HepG2 (cell line): ENCODE data around the gene RABL6.

ENCODE experiments used
- BRCA1 ChIP-seq: sonication (generic); formaldehyde crosslinking; IDR thresholded peaks from 2 replicates; pipeline ENCODE4 v1.4.0; 2020; ENCODE audit warnings: missing genetic modification reagents
- CSRNP1 ChIP-seq: sonication (generic); formaldehyde crosslinking; IDR thresholded peaks from 2 replicates; pipeline ENCODE4 v1.8.1; 2023; ENCODE audit warnings: mild to moderate bottlenecking, missing genetic modification reagents
- EZH2 ChIP-seq: conservative IDR thresholded peaks from 2 replicates; pipeline ENCODE4 v1.6.1; 2012; ENCODE audit warnings: mild to moderate bottlenecking, low read depth, low read length, moderate library complexity
- GTF2F1 ChIP-seq: fragments of 150-350 bp; IDR thresholded peaks from 2 replicates; pipeline ENCODE4 v1.6.1; 2014; ENCODE audit warnings: low read length
- HDAC6 ChIP-seq: fragments of 200-600 bp; sonication (generic); IDR thresholded peaks from 2 replicates; pipeline ENCODE4 v1.7.0; 2017; ENCODE audit warnings: mild to moderate bottlenecking, antibody characterized with exemption, low read length, low read depth
- HNRNPLL ChIP-seq: fragments of 200-400 bp; formaldehyde crosslinking; IDR thresholded peaks from 2 replicates; pipeline ENCODE4 v1.6.1; 2017; ENCODE audit warnings: mild to moderate bottlenecking, low read depth, low read length; ENCODE audit not compliant: poor library complexity, severe bottlenecking

GRCh38 chr9:136806067-136806466 lies 1.7 kb upstream of the RABL6 start:
- TF ChIP-seq HDAC6: no peak
- TF ChIP-seq BRCA1: no peak
- TF ChIP-seq EZH2: no peak
- no peak for TF ChIP-seq GTF2F1
- TF ChIP-seq CSRNP1 (CRISPR knock-in tag): no peak
- no peak for TF ChIP-seq HNRNPLL
